ENCODE results near the gene FBL. TPM values are rescaled to one million over a fixed set of nuclear protein-coding genes. Genes with fewer than 3 reads are reported as not detected.
"Not testable (repeated sequence)": the region's sequence is repeated elsewhere in the genome, so short reads cannot be mapped to it uniquely, and the experiment has no call there.

Gene FBL
- total and polyA plus RNA-seq, 2 of the 13 experiments (the other 11 are each of a cell fraction or from before 2014, with no cell fraction given) = 153 to 468 TPM

DNA sequence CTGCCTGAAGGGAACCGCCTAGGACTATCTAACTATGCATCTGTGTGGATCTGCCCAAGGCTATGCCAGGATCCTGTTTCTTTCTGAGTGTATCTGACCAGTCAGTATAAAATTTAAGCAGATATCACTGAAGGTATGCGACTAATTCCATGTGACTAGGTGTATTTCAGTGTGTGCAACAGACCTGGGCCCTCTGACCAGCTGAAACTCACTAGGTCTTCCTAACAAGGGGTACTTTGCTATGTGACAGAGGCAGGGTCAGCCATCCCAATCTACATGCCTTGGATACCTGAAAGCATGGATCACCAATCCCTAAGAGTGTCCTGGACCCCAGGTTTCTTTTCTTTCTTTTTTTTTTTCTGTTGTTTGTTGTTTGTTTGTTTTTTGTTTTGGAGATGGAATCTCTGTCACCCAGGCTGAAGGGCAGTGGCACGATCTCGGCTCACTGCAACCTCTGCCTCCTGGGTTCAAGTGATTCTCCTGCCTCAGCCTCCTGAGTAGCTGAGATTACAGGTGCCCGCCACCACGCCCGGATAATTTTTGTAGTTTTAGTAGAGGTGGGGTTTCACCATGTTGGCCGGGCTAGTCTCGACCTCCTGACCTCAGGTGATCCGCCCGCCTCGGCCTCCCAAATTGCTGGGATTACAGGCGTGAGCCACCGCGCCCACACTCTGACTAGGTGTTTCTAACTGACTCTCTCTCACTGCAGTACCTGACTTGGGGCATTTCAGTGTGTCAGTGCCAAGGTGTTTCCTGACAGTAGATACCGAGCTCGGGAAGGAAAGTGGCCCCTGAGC, 44.8 kb upstream of the FBL start (continued):
- TF ChIP-seq PAX8 (CRISPR knock-in tag; IDR thresholded peaks at IDR 0.05; ENCODE audit: borderline replicate concordance) (0 out of 2 replicates have a peak, but pooled peaks have one; percentile 44), ZNF724P (CRISPR knock-in tag; IDR thresholded peaks at IDR 0.05; ENCODE audit: borderline replicate concordance) (no peak)
- TF ChIP-seq, protein P1, sequence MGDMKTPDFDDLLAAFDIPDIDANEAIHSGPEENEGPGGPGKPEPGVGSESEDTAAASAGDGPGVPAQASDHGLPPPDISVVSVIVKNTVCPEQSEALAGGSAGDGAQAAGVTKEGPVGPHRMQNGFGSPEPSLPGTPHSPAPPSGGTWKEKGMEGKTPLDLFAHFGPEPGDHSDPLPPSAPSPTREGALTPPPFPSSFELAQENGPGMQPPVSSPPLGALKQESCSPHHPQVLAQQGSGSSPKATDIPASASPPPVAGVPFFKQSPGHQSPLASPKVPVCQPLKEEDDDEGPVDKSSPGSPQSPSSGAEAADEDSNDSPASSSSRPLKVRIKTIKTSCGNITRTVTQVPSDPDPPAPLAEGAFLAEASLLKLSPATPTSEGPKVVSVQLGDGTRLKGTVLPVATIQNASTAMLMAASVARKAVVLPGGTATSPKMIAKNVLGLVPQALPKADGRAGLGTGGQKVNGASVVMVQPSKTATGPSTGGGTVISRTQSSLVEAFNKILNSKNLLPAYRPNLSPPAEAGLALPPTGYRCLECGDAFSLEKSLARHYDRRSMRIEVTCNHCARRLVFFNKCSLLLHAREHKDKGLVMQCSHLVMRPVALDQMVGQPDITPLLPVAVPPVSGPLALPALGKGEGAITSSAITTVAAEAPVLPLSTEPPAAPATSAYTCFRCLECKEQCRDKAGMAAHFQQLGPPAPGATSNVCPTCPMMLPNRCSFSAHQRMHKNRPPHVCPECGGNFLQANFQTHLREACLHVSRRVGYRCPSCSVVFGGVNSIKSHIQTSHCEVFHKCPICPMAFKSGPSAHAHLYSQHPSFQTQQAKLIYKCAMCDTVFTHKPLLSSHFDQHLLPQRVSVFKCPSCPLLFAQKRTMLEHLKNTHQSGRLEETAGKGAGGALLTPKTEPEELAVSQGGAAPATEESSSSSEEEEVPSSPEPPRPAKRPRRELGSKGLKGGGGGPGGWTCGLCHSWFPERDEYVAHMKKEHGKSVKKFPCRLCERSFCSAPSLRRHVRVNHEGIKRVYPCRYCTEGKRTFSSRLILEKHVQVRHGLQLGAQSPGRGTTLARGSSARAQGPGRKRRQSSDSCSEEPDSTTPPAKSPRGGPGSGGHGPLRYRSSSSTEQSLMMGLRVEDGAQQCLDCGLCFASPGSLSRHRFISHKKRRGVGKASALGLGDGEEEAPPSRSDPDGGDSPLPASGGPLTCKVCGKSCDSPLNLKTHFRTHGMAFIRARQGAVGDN (CRISPR knock-in tag; IDR thresholded peaks at IDR 0.05) = 0 out of 2 replicates have a peak, but pooled peaks have one; percentile 32

DNA sequence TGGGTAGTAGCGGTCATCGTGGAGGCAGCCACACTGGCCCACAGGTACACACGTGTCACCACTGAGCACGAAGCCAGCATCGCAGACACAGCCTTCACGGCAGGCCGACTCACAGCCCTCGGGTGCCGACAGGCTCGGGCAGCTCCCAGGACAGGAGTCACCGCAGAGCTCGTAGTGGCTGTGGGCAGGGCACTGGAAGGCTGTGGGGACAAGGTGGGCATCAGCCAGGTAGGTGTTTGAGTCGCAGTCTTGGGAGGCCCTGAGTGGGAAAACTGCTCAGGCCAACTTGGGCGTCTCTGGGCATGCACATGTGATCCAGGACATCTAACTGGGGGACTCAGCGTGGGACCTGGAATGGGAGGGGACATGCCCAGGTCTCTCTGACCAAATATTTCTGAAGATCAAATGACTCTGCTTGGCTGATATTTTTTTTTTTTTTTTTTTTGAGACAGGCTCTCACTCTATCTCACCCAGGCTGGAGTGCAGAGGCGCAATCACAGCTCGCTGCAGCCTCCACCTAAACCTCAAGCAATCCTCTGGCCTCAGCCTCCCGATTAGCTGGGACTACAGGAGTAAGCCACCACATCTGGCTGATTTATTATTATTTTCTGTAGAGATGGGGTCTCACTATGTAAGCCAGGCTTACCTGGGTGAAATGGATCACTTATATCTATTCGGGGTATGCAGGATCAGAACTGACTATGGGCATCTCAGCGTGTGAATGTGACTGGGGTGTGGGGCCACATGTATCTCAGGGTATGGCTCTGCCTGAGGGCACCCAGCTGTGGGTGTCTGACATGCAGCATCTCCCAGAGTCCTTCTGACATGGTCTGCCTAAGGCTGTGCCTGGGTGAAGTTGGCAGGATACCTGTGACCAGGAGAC, 43.9 kb upstream of the FBL start:
- H3K4me3 ChIP-seq (replicated peaks in 1 of 3; ENCODE audit: insufficient read depth in 1 of 3, low read depth in 2 of 3, low read length in 3 of 3); DNase-seq (ENCODE audit: low spot score); H3K27me3 ChIP-seq (ENCODE audit: control insufficient read depth in 1 of 2, insufficient read depth in 2 of 2, low read length in 2 of 2); H3K36me3 ChIP-seq (replicated peaks in 1 of 2; ENCODE audit: control insufficient read depth in 1 of 2, insufficient read depth in 2 of 2, low read length in 2 of 2); intact Hi-C loops (cut with micrococcal nuclease; ENCODE audit: unreplicated experiment); BruUV-seq (replicated peaks); CTCF ChIA-PET (ENCODE audit: low intra/inter-chr PET ratio, low total read pairs); H3K79me2 ChIP-seq (ENCODE audit: insufficient read depth, low read length); H3K9ac ChIP-seq (ENCODE audit: insufficient read depth, low read depth, low read length); H3K4me2 ChIP-seq (ENCODE audit: low read depth, low read length); H2AFZ ChIP-seq (ENCODE audit: low read length); FAIRE-seq; H4K20me1 ChIP-seq (ENCODE audit: insufficient read depth, low read length); ATAC-seq; H3K9me3 ChIP-seq (ENCODE audit: low read length): not testable (repeated sequence)
- POLR2A ChIA-PET = interaction anchor here (0.7 to 1.9 kb wide), 2 partner anchors 81 to 297 kb away, joined by 4 to 6 read pairs; partner anchors contain the start of gene PSMC4
- 98% methylated on average over 17 of the region's 20 CpGs for WGBS (ENCODE audit: low lambda C conversion rate)
- Histone ChIP-seq H3K27ac (ENCODE audit: extremely low read length, insufficient read depth, low read length) (peak overlapping the region; percentile 6), H3K4me1 (ENCODE audit: insufficient read depth, low read length) (peaks cover 29% of the 10 kb centered on the region)
- TF ChIP-seq, protein P2, sequence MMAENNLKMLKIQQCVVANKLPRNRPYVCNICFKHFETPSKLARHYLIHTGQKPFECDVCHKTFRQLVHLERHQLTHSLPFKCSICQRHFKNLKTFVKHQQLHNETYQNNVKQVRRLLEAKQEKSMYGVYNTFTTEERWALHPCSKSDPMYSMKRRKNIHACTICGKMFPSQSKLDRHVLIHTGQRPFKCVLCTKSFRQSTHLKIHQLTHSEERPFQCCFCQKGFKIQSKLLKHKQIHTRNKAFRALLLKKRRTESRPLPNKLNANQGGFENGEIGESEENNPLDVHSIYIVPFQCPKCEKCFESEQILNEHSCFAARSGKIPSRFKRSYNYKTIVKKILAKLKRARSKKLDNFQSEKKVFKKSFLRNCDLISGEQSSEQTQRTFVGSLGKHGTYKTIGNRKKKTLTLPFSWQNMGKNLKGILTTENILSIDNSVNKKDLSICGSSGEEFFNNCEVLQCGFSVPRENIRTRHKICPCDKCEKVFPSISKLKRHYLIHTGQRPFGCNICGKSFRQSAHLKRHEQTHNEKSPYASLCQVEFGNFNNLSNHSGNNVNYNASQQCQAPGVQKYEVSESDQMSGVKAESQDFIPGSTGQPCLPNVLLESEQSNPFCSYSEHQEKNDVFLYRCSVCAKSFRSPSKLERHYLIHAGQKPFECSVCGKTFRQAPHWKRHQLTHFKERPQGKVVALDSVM (CRISPR knock-in tag; IDR thresholded peaks at IDR 0.05) = peak; percentile 77
- TF ChIP-seq ZNF768 (CRISPR knock-in tag; IDR thresholded peaks at IDR 0.05) (peak; percentile 27; the same call in 1 of the 2 replicates), ZNF550 (CRISPR knock-in tag; IDR thresholded peaks at IDR 0.05; ENCODE audit: borderline replicate concordance) (0 out of 2 replicates have a peak, but pooled peaks have one; percentile 36)
- TF ChIP-seq, protein P1 (CRISPR knock-in tag; IDR thresholded peaks at IDR 0.05) = peak; percentile 42
- in situ Hi-C loops (cut with HindIII; ENCODE audit: extremely low pct_ligation_motif_present, low pct_unique_long_range_greater_than_20kb) = loop anchor here (5.0 kb wide), 1 partner anchor 82 kb away; the partner anchor contains the start of gene PSMC4
